Fibroblast of lung (primary cell): ENCODE results near the gene HMGCS1. TPM values are rescaled to one million over a fixed set of nuclear protein-coding genes. Genes with fewer than 3 reads are reported as not detected.
"Not testable (repeated sequence)": the region's sequence is repeated elsewhere in the genome, so short reads cannot be mapped to it uniquely, and the experiment has no call there.

Experiments
- DNase-seq, 2 donors: peaks; one replicate each; pipeline versions ENCODE4 v3.0.0 to v3.0.0-alpha.2; 2010; ENCODE audit warnings: low read depth in 2 of 2
- H2AFZ ChIP-seq: 2 replicates; pipeline ENCODE4 v1.5.1; 2012; ENCODE audit warnings: low read length, control low read depth, inconsistent platforms
- H3K27ac ChIP-seq: 2 replicates; pipeline ENCODE4 v1.5.1; 2011; ENCODE audit warnings: low read length, control low read depth; ENCODE audit not compliant: insufficient read depth
- H3K27me3 ChIP-seq: 2 replicates; pipeline ENCODE4 v1.5.1; 2011; ENCODE audit warnings: mild to moderate bottlenecking, low read length; ENCODE audit not compliant: control insufficient read depth, insufficient read depth
- H3K36me3 ChIP-seq: 2 replicates; pipeline ENCODE4 v1.5.1; 2011; ENCODE audit warnings: low read length; ENCODE audit not compliant: control insufficient read depth, insufficient read depth
- H3K4me1 ChIP-seq: 2 replicates; pipeline ENCODE4 v1.5.1; 2011; ENCODE audit warnings: low read length; ENCODE audit not compliant: control insufficient read depth, insufficient read depth; ENCODE audit errors: extremely low read depth
- H3K4me2 ChIP-seq: 2 replicates; pipeline ENCODE4 v1.5.1; 2011; ENCODE audit warnings: low read length, control low read depth; ENCODE audit not compliant: insufficient read depth; ENCODE audit errors: extremely low read depth
- H3K4me3 ChIP-seq, 4 experiments: fragments of 200-600 bp in 1 of 4; sonication (generic) in 1 of 4; replicated peaks in 1 of 4; 2 replicates each; pipeline ENCODE4 v1.5.1; 2011 to 2016; ENCODE audit warnings: low read length in 4 of 4, low read depth in 3 of 4, mild to moderate bottlenecking in 3 of 4, control low read depth in 2 of 4, inconsistent platforms in 1 of 4, mixed read lengths in 1 of 4; ENCODE audit not compliant: insufficient read depth in 1 of 4; ENCODE audit errors: control extremely low read depth in 1 of 4
- H3K79me2 ChIP-seq: 2 replicates; pipeline ENCODE4 v1.5.1; 2012; ENCODE audit warnings: mild to moderate bottlenecking, low read length, inconsistent platforms; ENCODE audit not compliant: control insufficient read depth, insufficient read depth
- H3K9ac ChIP-seq: 2 replicates; pipeline ENCODE4 v1.5.1; 2011; ENCODE audit warnings: mild to moderate bottlenecking, low read length, control low read depth; ENCODE audit not compliant: insufficient read depth
- H3K9me3 ChIP-seq: 2 replicates; pipeline ENCODE4 v1.5.1; 2012; ENCODE audit warnings: low read depth, low read length; ENCODE audit not compliant: control insufficient read depth, insufficient read depth
- H4K20me1 ChIP-seq: 2 replicates; pipeline ENCODE4 v1.5.1; 2011; ENCODE audit warnings: low read length; ENCODE audit not compliant: control insufficient read depth, insufficient read depth; ENCODE audit errors: extremely low read depth
- CTCF ChIP-seq, 2 donors: IDR thresholded peaks in 1 of 2; conservative IDR thresholded peaks in 1 of 2; 1 replicate in 1 of 2; 2 replicates in 1 of 2; pipeline ENCODE4 v1.5.1; 2011 to 2012; ENCODE audit warnings: low read length in 2 of 2, control low read depth in 1 of 2, inconsistent platforms in 1 of 2, low read depth in 1 of 2, mild to moderate bottlenecking in 1 of 2
- EZH2 ChIP-seq: IDR thresholded peaks from 2 replicates; pipeline ENCODE4 v1.5.1; 2012; ENCODE audit warnings: low read length, control low read depth, mild to moderate bottlenecking; ENCODE audit errors: missing control alignments
- polyA plus RNA-seq, 2 donors: library from polyadenylated mRNA; depleted of rRNA in 1 of 2; stranded (reverse) in 1 of 2; unstranded in 1 of 2; fragments of >200 nt; gene quantifications; 2 replicates each; pipeline ENCODE4 v1.2.1, GENCODE V29; 2011 to 2012; ENCODE audit warnings: missing spikeins in 1 of 2
- total RNA-seq: library from RNA; depleted of rRNA; stranded (reverse); fragments of >200 nt; gene quantifications from 2 replicates; pipeline ENCODE4 v1.2.1, GENCODE V29; 2014

HMGCS1 gene
- total and polyA plus RNA-seq, 2 donors (not counting 1 experiment from before 2014, with no cell fraction given): 203 to 253 TPM

GRCh38 chr5:43336159-43336558 lies 22.9 kb upstream of the HMGCS1 start:
- Histone ChIP-seq H3K36me3 (no peaks in the 10 kb centered on the region), H3K27ac (no peak overlapping the region), H3K4me1 (no peaks in the 10 kb centered on the region), H3K9me3 (no peaks in the 10 kb centered on the region), H3K4me3 (no peak overlapping the region), H3K27me3 (no peaks in the 10 kb centered on the region), H3K4me2 (no peak overlapping the region), H4K20me1 (no peaks in the 10 kb centered on the region), H3K79me2 (no peaks in the 10 kb centered on the region), H3K9ac (no peak overlapping the region), H2AFZ (no peak overlapping the region)
- TF ChIP-seq EZH2: no peak
- no peak for TF ChIP-seq CTCF (conservative IDR thresholded peaks at IDR 0.05 in 1 of 2, IDR thresholded peaks at IDR 0.05 in 1 of 2; ENCODE audit: low read depth in 1 of 2, low read length in 2 of 2)
- peak in 1 of 2 donors; percentile 25 for DNase-seq

- no peaks in the 10 kb centered on the region for H3K9me3 ChIP-seq
- H3K27ac ChIP-seq: no peak overlapping the region
- no peaks in the 10 kb centered on the region for H3K79me2 ChIP-seq
- H4K20me1 ChIP-seq: no peaks in the 10 kb centered on the region
- no peak overlapping the region for H2AFZ ChIP-seq
- TF ChIP-seq CTCF (conservative IDR thresholded peaks at IDR 0.05 in 1 of 2, IDR thresholded peaks at IDR 0.05 in 1 of 2; ENCODE audit: low read depth in 1 of 2, low read length in 2 of 2): no peak
- no peak for DNase-seq
- no peak overlapping the region for H3K9ac ChIP-seq
- H3K36me3 ChIP-seq: no peaks in the 10 kb centered on the region
- no peak overlapping the region for H3K4me2 ChIP-seq
- no peaks in the 10 kb centered on the region for H3K27me3 ChIP-seq
- no peaks in the 10 kb centered on the region for H3K4me1 ChIP-seq
- H3K4me3 ChIP-seq: no peak overlapping the region
Observed at GRCh38 chr5:43335681-43336080, 22.5 kb upstream of the HMGCS1 start.

- Histone ChIP-seq H3K4me2 (no peak overlapping the region), H3K4me1 (no peaks in the 10 kb centered on the region), H3K9me3 (no peaks in the 10 kb centered on the region), H3K79me2 (no peaks in the 10 kb centered on the region), H3K27me3 (no peaks in the 10 kb centered on the region), H3K27ac (no peak overlapping the region), H2AFZ (no peak overlapping the region), H3K36me3 (no peaks in the 10 kb centered on the region), H3K4me3 (no peak overlapping the region), H4K20me1 (no peaks in the 10 kb centered on the region), H3K9ac (no peak overlapping the region)
- TF ChIP-seq CTCF (conservative IDR thresholded peaks at IDR 0.05 in 1 of 2, IDR thresholded peaks at IDR 0.05 in 1 of 2; ENCODE audit: low read depth in 1 of 2, low read length in 2 of 2): no peak
- no peak for DNase-seq
Observed at GRCh38 chr5:43332401-43332800, 19.2 kb upstream of the HMGCS1 start.

DNA sequence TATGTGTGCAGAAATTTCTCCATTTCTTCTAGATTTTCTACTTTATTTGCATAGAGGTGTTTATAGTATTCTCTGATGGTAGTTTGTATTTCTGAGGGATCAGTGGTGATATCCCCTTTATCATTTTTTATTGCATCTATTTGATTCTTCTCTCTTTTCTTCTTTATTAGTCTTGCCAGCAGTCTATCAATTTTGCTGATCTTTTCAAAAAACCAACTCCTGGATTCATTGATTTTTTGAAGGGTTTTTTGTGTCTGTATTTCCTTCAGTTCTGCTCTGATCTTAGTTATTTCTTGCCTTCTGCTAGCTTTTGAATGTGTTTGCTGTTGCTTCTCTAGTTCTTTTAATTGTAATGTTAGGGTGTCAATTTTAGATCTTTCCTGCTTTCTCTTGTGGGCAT lies 12.4 kb upstream of the HMGCS1 start:
- not testable (repeated sequence) for DNase-seq, H3K9me3 ChIP-seq, H3K36me3 ChIP-seq, H3K4me3 ChIP-seq, H4K20me1 ChIP-seq, H3K9ac ChIP-seq, H3K27me3 ChIP-seq, H3K27ac ChIP-seq, H2AFZ ChIP-seq, H3K4me2 ChIP-seq, H3K4me1 ChIP-seq, H3K79me2 ChIP-seq

GRCh38 chr5:43323488-43323887 lies 10.3 kb upstream of the HMGCS1 start:
- H3K27me3 ChIP-seq, H3K4me2 ChIP-seq, H3K27ac ChIP-seq, H4K20me1 ChIP-seq, H3K9me3 ChIP-seq, H3K79me2 ChIP-seq, H3K4me1 ChIP-seq, H2AFZ ChIP-seq, H3K36me3 ChIP-seq, DNase-seq, H3K4me3 ChIP-seq, H3K9ac ChIP-seq: not testable (repeated sequence)
